Activated CD4-positive, alpha-beta memory T cell treated with anti-CD3 and anti-CD28 coated beads for 36 hours (primary cell): Measurements from ENCODE around the gene TRMT5. TPM values are rescaled to one million over a fixed set of nuclear protein-coding genes. Genes with fewer than 3 reads are reported as not detected.

ENCODE experiments used
- CTCF ChIA-PET: fragments of 350-600 bp; sonication (Branson Sonifier 250); formaldehyde crosslinking; loops from one replicate; lab custom pipeline; 2021; ENCODE audit warnings: antibody characterized with exemption, inconsistent platforms; lab: Charles Lee
- POLR2A ChIA-PET: fragments of 350-600 bp; sonication (Branson Sonifier 250); formaldehyde crosslinking; loops from one replicate; lab custom pipeline; 2021; ENCODE audit warnings: antibody characterized with exemption; lab: Charles Lee
- DNase-seq: peaks from one replicate; pipeline ENCODE4 v3.0.0-alpha.2; 2020
- H3K27ac Mint-ChIP-seq: one replicate; pipeline ENCODE4 v1.8.0; 2021; ENCODE audit warnings: mixed read lengths
- H3K27me3 Mint-ChIP-seq: one replicate; pipeline ENCODE4 v1.8.0; 2021; ENCODE audit warnings: mixed read lengths
- H3K36me3 Mint-ChIP-seq: one replicate; pipeline ENCODE4 v1.8.0; 2021; ENCODE audit warnings: mixed read lengths
- H3K4me1 Mint-ChIP-seq: one replicate; pipeline ENCODE4 v1.8.0; 2021; ENCODE audit warnings: low read depth, mixed read lengths
- H3K4me3 Mint-ChIP-seq: one replicate; pipeline ENCODE4 v1.8.0; 2021; ENCODE audit warnings: mild to moderate bottlenecking, mixed read lengths
- H3K9me3 Mint-ChIP-seq: one replicate; pipeline ENCODE4 v1.8.0; 2021; ENCODE audit warnings: mixed read lengths
- intact Hi-C: fragments of 100-400 bp; cut with micrococcal nuclease; formaldehyde crosslinking; loops from one replicate; pipeline ENCODE4 v1.15.1; 2023
- total RNA-seq, 2 experiments: library from RNA; stranded (reverse); gene quantifications; one replicate each; pipeline ENCODE4 v1.2.3, GENCODE V29; 2021

TRMT5 gene
- total RNA-seq, 2 experiments from 2014 or later = 18.2 to 18.3 TPM

- H3K4me3 Mint-ChIP-seq = no peak overlapping the region
- peaks cover 8% of the 10 kb centered on the region for H3K9me3 Mint-ChIP-seq
- H3K36me3 Mint-ChIP-seq = peaks cover 19% of the 10 kb centered on the region
- intact Hi-C loops = loop anchor here (2.0 kb wide), 2 partner anchors 17 to 105 kb away; partner anchors contain the start of genes SLC38A6 and TRMT5
- H3K27me3 Mint-ChIP-seq = no peaks in the 10 kb centered on the region
- peaks cover 8% of the 10 kb centered on the region for H3K4me1 Mint-ChIP-seq
- ChIA-PET POLR2A (no interaction called here), CTCF (no interaction called here)
- H3K27ac Mint-ChIP-seq = no peak overlapping the region
- DNase-seq = no peak
Measured at GRCh38 chr14:60963761-60964160, 17.1 kb downstream of the TRMT5 start.

DNA sequence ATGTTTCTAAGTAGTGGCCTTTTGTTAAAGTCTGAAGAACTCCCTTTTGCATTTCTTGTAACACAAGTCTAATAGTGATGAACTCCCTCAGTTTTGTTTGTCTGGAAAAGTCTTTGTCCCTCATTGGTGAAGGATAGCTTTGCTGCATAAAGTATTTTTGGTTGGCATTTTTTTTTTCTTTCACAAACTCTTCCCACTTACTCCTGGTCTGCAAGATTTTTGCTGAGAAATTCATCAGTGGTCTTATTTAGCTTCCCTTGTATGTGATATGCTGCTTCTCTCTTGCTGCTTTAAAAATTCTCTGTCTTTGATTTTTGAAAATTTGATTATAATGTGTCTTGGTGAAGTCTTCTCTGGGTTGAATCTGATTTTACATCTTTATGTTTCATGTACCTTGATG, 22.7 kb downstream of the TRMT5 start:
- Mint-ChIP-seq H3K9me3 (peaks cover 38% of the 10 kb centered on the region), H3K27me3 (no peaks in the 10 kb centered on the region), H3K4me1 (peaks cover 11% of the 10 kb centered on the region), H3K36me3 (peaks cover 44% of the 10 kb centered on the region), H3K4me3 (no peak overlapping the region), H3K27ac (no peak overlapping the region)
- no peak for DNase-seq
- CTCF ChIA-PET = interaction anchor here (0.7 kb wide), 1 partner anchor 23 kb away, joined by 4 read pairs; the partner anchor contains the start of genes SLC38A6 and TRMT5
- POLR2A ChIA-PET = interaction anchor here (1.5 kb wide), 1 partner anchor 23 kb away, joined by 3 read pairs; the partner anchor contains the start of genes SLC38A6 and TRMT5
- intact Hi-C loops = no loop called here

DNA sequence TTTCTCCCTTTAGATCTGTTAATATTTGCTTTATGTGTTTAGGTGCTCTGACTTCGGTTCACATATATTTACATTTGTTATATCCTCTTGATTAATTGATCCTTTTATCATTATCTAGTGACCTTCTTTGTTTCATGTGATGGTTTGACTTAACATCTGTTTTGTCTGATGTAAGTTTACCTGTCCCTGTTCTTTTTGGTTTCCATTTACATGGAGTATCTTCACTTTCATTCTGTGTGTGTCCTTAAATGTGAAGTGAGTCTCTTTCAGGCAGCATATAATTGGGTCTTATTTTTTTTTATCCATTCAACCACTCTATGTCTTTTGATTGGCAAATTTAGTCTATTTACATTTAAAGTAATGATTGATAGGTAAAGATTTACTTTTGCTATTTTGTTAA, 24.2 kb downstream of the TRMT5 start:
- Mint-ChIP-seq H3K4me1 (peaks cover 11% of the 10 kb centered on the region), H3K27ac (no peak overlapping the region), H3K4me3 (no peak overlapping the region), H3K36me3 (peaks cover 44% of the 10 kb centered on the region), H3K9me3 (peaks cover 38% of the 10 kb centered on the region), H3K27me3 (no peaks in the 10 kb centered on the region)
- intact Hi-C loops = loop anchor here (1.0 to 2.0 kb wide), 2 partner anchors 9 to 100 kb away; no protein-coding TSS in a partner anchor
- POLR2A ChIA-PET = no interaction called here
- CTCF ChIA-PET = no interaction called here
- DNase-seq = no peak

- no peaks in the 10 kb centered on the region for H3K27me3 Mint-ChIP-seq
- H3K4me1 Mint-ChIP-seq = peaks cover 11% of the 10 kb centered on the region
- intact Hi-C loops = loop anchor here (1.0 to 2.0 kb wide), 2 partner anchors 9 to 99 kb away; no protein-coding TSS in a partner anchor
- ChIA-PET POLR2A (no interaction called here), CTCF (no interaction called here)
- DNase-seq = no peak
- H3K4me3 Mint-ChIP-seq = no peak overlapping the region
- no peak overlapping the region for H3K27ac Mint-ChIP-seq
- H3K9me3 Mint-ChIP-seq = peaks cover 38% of the 10 kb centered on the region
- H3K36me3 Mint-ChIP-seq = peaks cover 42% of the 10 kb centered on the region
Measured at GRCh38 chr14:60956202-60956601, 24.7 kb downstream of the TRMT5 start.

GRCh38 chr14:60951776-60952435, 29.0 kb downstream of the TRMT5 start:
- Mint-ChIP-seq H3K4me3 (no peak overlapping the region), H3K27me3 (no peaks in the 10 kb centered on the region), H3K4me1 (peaks cover 10% of the 10 kb centered on the region), H3K9me3 (peaks cover 17% of the 10 kb centered on the region), H3K27ac (no peak overlapping the region), H3K36me3 (peaks cover 20% of the 10 kb centered on the region)
- no peak for DNase-seq
- ChIA-PET CTCF (no interaction called here), POLR2A (no interaction called here)
- intact Hi-C loops = no loop called here

GRCh38 chr14:60946773-60947172, 34.1 kb downstream of the TRMT5 start:
- Mint-ChIP-seq H3K27me3 (no peaks in the 10 kb centered on the region), H3K9me3 (no peaks in the 10 kb centered on the region), H3K27ac (no peak overlapping the region), H3K36me3 (peaks cover 6% of the 10 kb centered on the region), H3K4me3 (no peak overlapping the region), H3K4me1 (peaks cover 13% of the 10 kb centered on the region)
- DNase-seq = no peak
- intact Hi-C loops = loop anchor here (1.0 to 5.0 kb wide), 3 partner anchors 19 to 194 kb away; no protein-coding TSS in a partner anchor
- ChIA-PET CTCF (no interaction called here), POLR2A (no interaction called here)

DNA sequence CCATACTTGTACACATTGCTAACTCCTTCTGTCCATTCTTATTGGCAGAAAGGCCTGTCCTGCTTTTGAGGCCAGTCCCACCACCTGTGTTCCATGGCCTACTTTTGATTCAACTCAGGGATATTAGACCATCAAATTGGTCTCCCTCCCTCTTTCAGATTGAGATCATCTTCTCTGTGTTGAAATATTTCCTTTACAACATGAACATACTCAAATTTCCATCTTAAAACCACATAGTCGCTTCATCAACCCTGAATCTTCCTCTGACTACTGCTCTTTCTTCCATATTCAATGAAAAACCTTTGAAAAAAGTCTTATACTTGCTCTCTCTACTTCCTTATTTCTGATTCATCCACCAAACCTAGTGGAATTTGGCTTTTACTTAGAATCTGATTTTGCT, 34.9 kb downstream of the TRMT5 start:
- Mint-ChIP-seq H3K36me3 (peaks cover 9% of the 10 kb centered on the region), H3K4me1 (peaks cover 13% of the 10 kb centered on the region), H3K27me3 (no peaks in the 10 kb centered on the region), H3K9me3 (no peaks in the 10 kb centered on the region), H3K4me3 (no peak overlapping the region), H3K27ac (peak overlapping the region; percentile 30)
- intact Hi-C loops = loop anchor here (1.0 to 5.0 kb wide), 3 partner anchors 19 to 194 kb away; no protein-coding TSS in a partner anchor
- ChIA-PET CTCF (no interaction called here), POLR2A (no interaction called here)
- DNase-seq = no peak

- CTCF ChIA-PET = interaction anchor here (1.3 kb wide), 1 partner anchor 319 kb away, joined by 3 read pairs; no protein-coding TSS in a partner anchor
- Mint-ChIP-seq H3K4me3 (no peak overlapping the region), H3K36me3 (peaks cover 6% of the 10 kb centered on the region), H3K9me3 (no peaks in the 10 kb centered on the region), H3K27ac (no peak overlapping the region), H3K27me3 (no peaks in the 10 kb centered on the region), H3K4me1 (peaks cover 13% of the 10 kb centered on the region)
- POLR2A ChIA-PET = no interaction called here
- intact Hi-C loops = no loop called here
- no peak for DNase-seq
Measured at GRCh38 chr14:60944204-60944603, 36.7 kb downstream of the TRMT5 start.

- DNase-seq = no peak
- intact Hi-C loops = no loop called here
- ChIA-PET POLR2A (interaction anchor here (1.5 kb wide), 1 partner anchor 37 kb away, joined by 4 read pairs; the partner anchor contains the start of genes SLC38A6 and TRMT5), CTCF (interaction anchor here (1.3 kb wide), 1 partner anchor 319 kb away, joined by 3 read pairs; no protein-coding TSS in a partner anchor)
- H3K9me3 Mint-ChIP-seq = no peaks in the 10 kb centered on the region
- H3K36me3 Mint-ChIP-seq = peaks cover 6% of the 10 kb centered on the region
- H3K4me1 Mint-ChIP-seq = peaks cover 13% of the 10 kb centered on the region
- no peak overlapping the region for H3K27ac Mint-ChIP-seq
- H3K27me3 Mint-ChIP-seq = no peaks in the 10 kb centered on the region
- no peak overlapping the region for H3K4me3 Mint-ChIP-seq
Measured at GRCh38 chr14:60943637-60944032, 37.2 kb downstream of the TRMT5 start.

DNA sequence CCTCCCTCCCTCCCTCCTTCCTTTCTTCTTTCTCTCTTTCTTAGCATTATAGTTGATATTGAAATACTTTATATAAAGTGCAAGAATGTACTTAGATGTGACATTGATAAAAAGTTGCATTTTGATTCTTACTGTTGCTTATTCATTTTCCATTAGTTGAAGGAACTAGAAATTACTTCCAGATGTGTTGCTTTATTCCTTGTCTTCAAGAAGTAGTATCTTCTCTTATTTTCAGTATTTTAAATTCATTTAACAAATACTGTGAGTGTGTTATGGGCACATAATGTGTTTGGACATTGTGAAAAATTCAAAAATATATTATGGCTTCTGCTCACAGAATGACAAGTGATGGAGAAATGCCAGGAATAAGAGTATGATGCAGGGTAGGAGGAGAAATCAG, 45.6 kb downstream of the TRMT5 start:
- H3K27me3 Mint-ChIP-seq = no peaks in the 10 kb centered on the region
- no peaks in the 10 kb centered on the region for H3K9me3 Mint-ChIP-seq
- no peak overlapping the region for H3K27ac Mint-ChIP-seq
- ChIA-PET CTCF (no interaction called here), POLR2A (no interaction called here)
- intact Hi-C loops = no loop called here
- no peaks in the 10 kb centered on the region for H3K4me1 Mint-ChIP-seq
- no peaks in the 10 kb centered on the region for H3K36me3 Mint-ChIP-seq
- no peak overlapping the region for H3K4me3 Mint-ChIP-seq
- no peak for DNase-seq

DNA sequence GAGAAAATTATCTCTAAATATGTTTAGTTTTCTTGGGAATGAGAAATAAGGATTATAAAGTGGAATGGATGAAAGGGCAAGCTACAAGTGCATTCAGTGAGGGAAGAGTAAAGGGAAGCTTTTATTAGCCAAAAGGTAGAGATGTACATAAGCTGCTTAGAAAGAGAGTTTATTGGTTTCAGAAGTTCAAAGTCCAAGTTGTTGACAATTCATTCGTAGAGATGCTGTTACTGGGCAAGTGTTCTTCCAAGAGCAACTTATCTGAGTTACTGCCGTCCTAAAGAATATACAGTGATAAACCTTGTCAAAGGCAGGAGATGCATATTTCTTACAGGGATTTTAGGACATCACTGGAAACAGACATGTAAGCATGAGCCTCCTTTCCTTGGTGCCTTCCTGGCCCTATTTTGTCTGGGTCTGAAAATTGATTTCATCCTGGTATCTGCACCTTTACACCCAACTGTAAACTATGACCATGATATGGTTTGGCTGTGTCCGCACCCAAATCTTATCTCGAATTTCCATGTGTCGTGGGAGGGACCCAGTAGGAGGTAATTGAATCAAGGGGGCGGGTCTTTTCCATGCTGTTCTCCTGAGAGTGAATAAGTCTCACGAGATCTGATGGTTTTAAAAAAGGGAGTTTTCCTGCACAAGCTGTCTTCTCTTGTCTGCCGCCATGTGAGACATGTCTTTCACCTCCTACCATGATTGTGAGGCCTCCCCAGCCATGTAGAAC, 46.8 kb downstream of the TRMT5 start:
- intact Hi-C loops = no loop called here
- H3K36me3 Mint-ChIP-seq = no peaks in the 10 kb centered on the region
- no peak overlapping the region for H3K27ac Mint-ChIP-seq
- POLR2A ChIA-PET = no interaction called here
- H3K27me3 Mint-ChIP-seq = no peaks in the 10 kb centered on the region
- no peaks in the 10 kb centered on the region for H3K9me3 Mint-ChIP-seq
- no peak for DNase-seq
- H3K4me3 Mint-ChIP-seq = no peak overlapping the region
- no peaks in the 10 kb centered on the region for H3K4me1 Mint-ChIP-seq
- CTCF ChIA-PET = no interaction called here

DNA sequence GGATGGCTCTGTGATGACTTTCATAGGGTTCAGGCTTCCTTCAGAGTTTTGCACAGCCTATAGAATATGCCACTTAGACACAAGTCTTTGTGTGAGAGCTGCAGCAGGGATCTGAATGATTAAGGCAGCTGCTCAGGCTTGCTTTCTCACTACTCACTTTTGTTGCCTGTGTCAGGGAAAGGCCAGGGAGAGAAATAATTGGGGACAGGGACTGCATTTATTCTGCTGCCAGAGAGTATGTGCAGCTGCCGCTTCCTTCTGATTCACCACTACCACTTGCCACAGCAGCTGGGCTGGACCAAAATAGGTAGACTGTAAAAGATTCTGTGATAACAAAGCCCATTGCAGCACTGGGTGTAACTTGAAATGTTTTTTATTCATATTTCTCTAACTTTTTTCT, 49.7 kb downstream of the TRMT5 start:
- intact Hi-C loops = no loop called here
- ChIA-PET CTCF (interaction anchor here (1.2 kb wide), 1 partner anchor 306 kb away, joined by 4 read pairs; no protein-coding TSS in a partner anchor), POLR2A (no interaction called here)
- Mint-ChIP-seq H3K9me3 (no peaks in the 10 kb centered on the region), H3K4me1 (no peaks in the 10 kb centered on the region), H3K4me3 (no peak overlapping the region), H3K27me3 (no peaks in the 10 kb centered on the region), H3K27ac (no peak overlapping the region), H3K36me3 (peaks cover 2% of the 10 kb centered on the region)
- DNase-seq = no peak
